NCI-H345 treated with DMSO at 0.1 percent for 48 hours (cell line): Measurements from ENCODE around the gene CRCP.

Source experiments
- DNase-seq: peaks from one replicate; lab custom pipeline; 2025; ENCODE audit not compliant: unreplicated experiment; lab: John Stamatoyannopoulos, UW

CRCP gene

DNA sequence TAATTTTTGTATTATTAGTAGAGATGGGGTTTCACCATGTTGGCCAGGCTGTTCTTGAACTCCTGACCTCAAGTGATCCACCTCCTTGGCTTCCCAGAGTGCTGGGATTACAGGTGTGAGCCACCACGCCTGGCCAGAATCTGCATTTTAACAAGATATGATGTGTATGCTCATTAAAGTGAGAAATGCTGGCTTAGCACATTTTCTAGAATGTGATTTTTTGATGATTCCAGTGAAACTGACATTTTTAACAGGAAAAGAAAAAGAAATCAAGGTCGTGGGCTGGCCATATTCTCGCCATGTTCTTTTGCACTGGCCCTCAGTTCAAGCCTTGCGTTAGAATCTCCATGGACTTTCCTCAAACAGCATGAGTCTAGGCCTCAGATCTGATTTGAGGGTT, 72.3 kb downstream of the CRCP start:
- DNase-seq = no peak

DNA sequence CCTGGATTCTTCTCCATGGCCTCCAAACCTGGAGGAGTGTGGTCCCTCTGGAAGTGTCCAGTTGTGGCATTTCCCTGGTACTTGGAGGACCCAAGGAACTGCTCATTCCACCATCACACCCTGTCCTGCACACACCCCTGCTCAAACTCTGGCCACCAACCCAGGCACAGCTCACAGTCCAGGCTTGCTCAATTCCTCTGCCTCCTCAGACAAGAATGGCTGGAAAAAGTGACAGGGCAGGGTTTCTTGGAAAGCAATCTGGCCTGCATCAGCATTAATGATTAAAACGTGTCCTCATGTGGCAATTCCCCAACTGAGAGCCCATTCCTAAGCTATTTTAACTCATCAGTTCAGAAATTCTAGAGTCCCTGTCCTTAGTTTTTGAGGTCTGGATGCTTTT, 73.3 kb downstream of the CRCP start:
- DNase-seq = no peak

- no peak for DNase-seq
These were observed 74.0 kb downstream of the CRCP start for GRCh38 chr7:66188645-66189044.

DNA sequence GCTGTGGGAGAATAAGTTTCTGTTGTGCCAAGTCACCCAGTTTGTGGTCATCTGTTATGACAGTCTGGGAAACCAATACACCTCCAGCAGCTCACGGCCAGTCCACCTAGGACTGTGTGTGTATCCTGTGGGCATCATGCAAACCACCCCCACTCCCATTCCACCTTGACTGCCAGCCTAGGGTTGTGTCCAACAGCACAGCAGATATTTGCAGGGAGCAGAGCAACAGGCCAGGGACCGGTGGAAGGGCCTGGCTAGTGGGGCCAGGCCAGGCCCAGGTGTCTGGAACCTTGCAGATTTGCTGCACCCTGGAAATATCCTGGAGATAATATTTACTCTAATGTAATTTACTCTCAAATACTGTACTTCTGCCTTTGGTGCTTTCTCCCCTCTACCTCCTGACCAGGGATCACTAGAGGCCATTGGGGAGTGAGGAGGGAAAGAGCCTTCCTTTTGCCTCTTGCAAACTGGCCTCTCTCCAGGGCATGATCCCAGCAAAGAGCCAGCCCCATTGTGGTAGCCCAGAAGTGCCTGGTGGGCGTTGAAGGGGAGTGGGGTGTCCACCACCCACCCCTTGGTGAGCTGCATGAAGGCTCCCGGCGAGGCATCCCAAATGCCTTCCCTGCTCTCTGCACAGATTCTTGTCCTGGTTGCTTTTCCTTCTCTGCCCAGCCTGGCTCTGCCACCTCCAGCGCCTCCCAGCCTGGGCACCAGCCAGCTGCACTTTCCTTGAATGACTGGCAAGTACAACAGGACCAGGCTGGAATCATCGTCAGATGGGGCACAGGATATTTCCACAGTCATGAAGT, 75.3 kb downstream of the CRCP start:
- no peak for DNase-seq

DNA sequence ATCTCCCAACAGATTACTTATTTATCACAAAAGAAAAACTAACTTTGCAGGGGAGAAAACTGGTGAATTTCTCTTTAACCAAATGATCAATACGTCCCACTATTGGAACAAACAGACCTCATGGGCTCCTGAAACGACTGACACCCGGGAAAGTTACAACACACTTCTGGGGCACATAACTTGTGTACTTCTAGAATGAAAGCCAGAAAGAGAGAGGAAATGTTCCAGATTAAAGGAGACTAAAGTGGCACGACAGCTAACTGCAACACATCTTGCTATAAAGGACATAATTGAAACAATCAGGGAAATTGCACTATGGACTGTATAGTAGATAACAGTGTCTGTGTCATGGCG, 75.8 kb downstream of the CRCP start:
- no peak for DNase-seq

- no peak for DNase-seq
These were observed 78.6 kb downstream of the CRCP start for GRCh38 chr7:66193146-66193725.

- no peak for DNase-seq
These were observed 83.8 kb downstream of the CRCP start for GRCh38 chr7:66198469-66198868.

DNA sequence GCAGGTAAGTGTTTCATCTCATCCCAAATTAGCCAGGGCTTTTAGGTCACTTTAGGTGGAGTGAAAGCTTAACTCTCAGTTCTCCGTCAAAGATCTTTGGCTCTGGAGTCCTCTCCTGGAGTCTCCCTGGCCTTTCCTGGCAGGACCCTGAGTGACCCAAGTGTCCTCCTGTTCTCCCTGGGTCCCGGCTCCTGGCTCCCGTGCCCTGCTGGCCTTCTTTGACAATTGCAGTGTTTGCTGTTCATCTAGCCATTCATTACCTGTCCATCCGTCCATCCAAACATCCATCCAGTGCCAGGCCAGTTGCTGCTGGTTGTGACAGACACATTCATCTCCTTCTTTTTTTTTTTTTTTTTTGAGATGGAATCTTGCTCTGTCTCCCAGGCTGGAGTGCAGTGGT, 84.3 kb downstream of the CRCP start:
- DNase-seq = no peak

- no peak for DNase-seq
These were observed 87.8 kb downstream of the CRCP start for GRCh38 chr7:66202441-66202840.
